ENCODE results near the gene IQCF6. TPM values are rescaled to one million over a fixed set of nuclear protein-coding genes. Genes with fewer than 3 reads are reported as not detected.

The IQCF6 gene
- total and polyA plus RNA-seq, 7 experiments from 2014 or later, result not detected

GRCh38 chr3:51815614-51816013, 36.6 kb upstream of the IQCF6 start:
- intact Hi-C loops (cut with micrococcal nuclease), result no loop called here
- Histone ChIP-seq H3K27me3 (ENCODE audit: control insufficient read depth in 2 of 2, insufficient read depth in 2 of 2, low read length in 2 of 2) (no peaks in the 10 kb centered on the region), H3K9me3 (ENCODE audit: control insufficient read depth in 2 of 3, low read length in 3 of 3) (no peaks in the 10 kb centered on the region), H3K27ac (ENCODE audit: low read depth, low read length) (no peak overlapping the region), H3K36me3 (ENCODE audit: control insufficient read depth in 2 of 3, insufficient read depth in 3 of 3, low read length in 3 of 3) (no peaks in the 10 kb centered on the region), H3K4me1 (ENCODE audit: control insufficient read depth in 2 of 2, insufficient read depth in 2 of 2, low read length in 2 of 2) (no peaks in the 10 kb centered on the region), H3K4me3 (ENCODE audit: low read length) (no peak overlapping the region)
- H3K4me3 Mint-ChIP-seq, result peak overlapping the region in 1 of 10 donors; percentile 16
- POLR2A ChIA-PET, result no interaction called here
- peaks cover 13 to 36% (median 26%) of the 10 kb centered on the region in 5 donors for H3K27me3 Mint-ChIP-seq
- peaks cover 0 to 4% (median 0%) of the 10 kb centered on the region in 7 donors for H3K4me1 Mint-ChIP-seq
- no peak for DNase-seq
- no peak overlapping the region for H3K27ac Mint-ChIP-seq
- CTCF ChIA-PET, result no interaction called here
- peaks cover 0 to 8% (median 0%) of the 10 kb centered on the region in 11 donors for H3K9me3 Mint-ChIP-seq
- no peak for ATAC-seq
- no peaks in the 10 kb centered on the region for H3K36me3 Mint-ChIP-seq

- peak overlapping the region in 1 of 9 donors; percentile 13 for H3K27ac Mint-ChIP-seq
- H3K36me3 ChIP-seq (ENCODE audit: control insufficient read depth in 2 of 3, insufficient read depth in 3 of 3, low read length in 3 of 3), result no peaks in the 10 kb centered on the region
- H3K4me3 Mint-ChIP-seq, result no peak overlapping the region
- no peaks in the 10 kb centered on the region for H3K27me3 ChIP-seq (ENCODE audit: control insufficient read depth in 2 of 2, insufficient read depth in 2 of 2, low read length in 2 of 2)
- DNase-seq (no peak), ATAC-seq (no peak)
- CTCF ChIA-PET, result no interaction called here
- H3K36me3 Mint-ChIP-seq, result no peaks in the 10 kb centered on the region
- no peak overlapping the region for H3K27ac ChIP-seq (ENCODE audit: low read depth, low read length)
- POLR2A ChIA-PET, result no interaction called here
- no peaks in the 10 kb centered on the region for H3K4me1 ChIP-seq (ENCODE audit: control insufficient read depth in 2 of 2, insufficient read depth in 2 of 2, low read length in 2 of 2)
- intact Hi-C loops (cut with micrococcal nuclease), result no loop called here
- H3K4me3 ChIP-seq (ENCODE audit: low read length), result no peak overlapping the region
- H3K27me3 Mint-ChIP-seq, result peaks cover 13 to 29% (median 21%) of the 10 kb centered on the region in 5 donors
- peaks cover 0 to 4% (median 0%) of the 10 kb centered on the region in 7 donors for H3K4me1 Mint-ChIP-seq
- peaks cover 0 to 10% (median 0%) of the 10 kb centered on the region in 11 donors for H3K9me3 Mint-ChIP-seq
- no peaks in the 10 kb centered on the region for H3K9me3 ChIP-seq (ENCODE audit: control insufficient read depth in 2 of 3, low read length in 3 of 3)
These were observed 35.0 kb upstream of the IQCF6 start for GRCh38 chr3:51814034-51814433.

- POLR2A ChIA-PET, result no interaction called here
- ATAC-seq (no peak), DNase-seq (no peak)
- Histone ChIP-seq H3K4me1 (ENCODE audit: control insufficient read depth in 2 of 2, insufficient read depth in 2 of 2, low read length in 2 of 2) (no peaks in the 10 kb centered on the region), H3K36me3 (ENCODE audit: control insufficient read depth in 2 of 3, insufficient read depth in 3 of 3, low read length in 3 of 3) (no peaks in the 10 kb centered on the region), H3K27ac (ENCODE audit: low read depth, low read length) (no peak overlapping the region), H3K9me3 (ENCODE audit: control insufficient read depth in 2 of 3, low read length in 3 of 3) (no peaks in the 10 kb centered on the region), H3K4me3 (ENCODE audit: low read length) (no peak overlapping the region), H3K27me3 (ENCODE audit: control insufficient read depth in 2 of 2, insufficient read depth in 2 of 2, low read length in 2 of 2) (no peaks in the 10 kb centered on the region)
- peaks cover 0 to 4% (median 0%) of the 10 kb centered on the region in 7 donors for H3K4me1 Mint-ChIP-seq
- H3K9me3 Mint-ChIP-seq, result peaks cover 0 to 10% (median 0%) of the 10 kb centered on the region in 11 donors
- H3K27me3 Mint-ChIP-seq, result peaks cover 13 to 28% (median 20%) of the 10 kb centered on the region in 5 donors
- H3K4me3 Mint-ChIP-seq, result no peak overlapping the region
- CTCF ChIA-PET, result no interaction called here
- no peaks in the 10 kb centered on the region for H3K36me3 Mint-ChIP-seq
- H3K27ac Mint-ChIP-seq, result no peak overlapping the region
- intact Hi-C loops (cut with micrococcal nuclease), result no loop called here
These were observed 34.5 kb upstream of the IQCF6 start for GRCh38 chr3:51813539-51813938.

GRCh38 chr3:51808934-51809333, 29.9 kb upstream of the IQCF6 start:
- no peak overlapping the region for H3K4me3 Mint-ChIP-seq
- peaks cover 0 to 8% (median 0%) of the 10 kb centered on the region in 5 donors for H3K36me3 Mint-ChIP-seq
- peaks cover 0 to 8% (median 1%) of the 10 kb centered on the region in 11 donors for H3K9me3 Mint-ChIP-seq
- Histone ChIP-seq H3K9me3 (ENCODE audit: control insufficient read depth in 2 of 3, low read length in 3 of 3) (no peaks in the 10 kb centered on the region), H3K4me1 (ENCODE audit: control insufficient read depth in 2 of 2, insufficient read depth in 2 of 2, low read length in 2 of 2) (no peaks in the 10 kb centered on the region), H3K4me3 (ENCODE audit: low read length) (no peak overlapping the region), H3K36me3 (ENCODE audit: control insufficient read depth in 2 of 3, insufficient read depth in 3 of 3, low read length in 3 of 3) (no peaks in the 10 kb centered on the region), H3K27ac (ENCODE audit: low read depth, low read length) (no peak overlapping the region), H3K27me3 (ENCODE audit: control insufficient read depth in 2 of 2, insufficient read depth in 2 of 2, low read length in 2 of 2) (no peaks in the 10 kb centered on the region)
- DNase-seq, result no peak
- peaks cover 0 to 12% (median 0%) of the 10 kb centered on the region in 5 donors for H3K27me3 Mint-ChIP-seq
- intact Hi-C loops (cut with micrococcal nuclease), result no loop called here
- CTCF ChIA-PET, result no interaction called here
- no peak overlapping the region for H3K27ac Mint-ChIP-seq
- peaks cover 0 to 10% (median 0%) of the 10 kb centered on the region in 7 donors for H3K4me1 Mint-ChIP-seq
- POLR2A ChIA-PET, result no interaction called here
- ATAC-seq, result no peak

- Histone ChIP-seq H3K36me3 (ENCODE audit: control insufficient read depth in 2 of 3, insufficient read depth in 3 of 3, low read length in 3 of 3) (no peaks in the 10 kb centered on the region), H3K9me3 (ENCODE audit: control insufficient read depth in 2 of 3, low read length in 3 of 3) (no peaks in the 10 kb centered on the region), H3K27me3 (ENCODE audit: control insufficient read depth in 2 of 2, insufficient read depth in 2 of 2, low read length in 2 of 2) (no peaks in the 10 kb centered on the region), H3K4me1 (ENCODE audit: control insufficient read depth in 2 of 2, insufficient read depth in 2 of 2, low read length in 2 of 2) (no peaks in the 10 kb centered on the region), H3K27ac (ENCODE audit: low read depth, low read length) (no peak overlapping the region), H3K4me3 (ENCODE audit: low read length) (no peak overlapping the region)
- intact Hi-C loops (cut with micrococcal nuclease), result no loop called here
- H3K4me1 Mint-ChIP-seq, result peaks cover 4 to 39% (median 13%) of the 10 kb centered on the region in 7 donors
- peaks cover 3 to 10% (median 5%) of the 10 kb centered on the region in 5 donors for H3K27me3 Mint-ChIP-seq
- ATAC-seq (no peak), DNase-seq (no peak)
- no peak overlapping the region for H3K27ac Mint-ChIP-seq
- ChIA-PET CTCF (interaction anchor here (0.6 to 1.6 kb wide), 5 partner anchors 17 to 413 kb away, joined by 3 to 11 read pairs (median 3); partner anchors contain the start of gene DCAF1), POLR2A (no interaction called here)
- peaks cover 0 to 4% (median 0%) of the 10 kb centered on the region in 5 donors for H3K36me3 Mint-ChIP-seq
- H3K4me3 Mint-ChIP-seq, result no peak overlapping the region
- peaks cover 0 to 2% (median 0%) of the 10 kb centered on the region in 11 donors for H3K9me3 Mint-ChIP-seq
These were observed 23.2 kb upstream of the IQCF6 start for GRCh38 chr3:51802106-51802703.

- no peaks in the 10 kb centered on the region for H3K9me3 Mint-ChIP-seq
- peaks cover 5 to 12% (median 9%) of the 10 kb centered on the region in 5 donors for H3K27me3 Mint-ChIP-seq
- H3K4me1 Mint-ChIP-seq, result peaks cover 4 to 50% (median 13%) of the 10 kb centered on the region in 7 donors
- no peak for DNase-seq
- Histone ChIP-seq H3K4me1 (ENCODE audit: control insufficient read depth in 2 of 2, insufficient read depth in 2 of 2, low read length in 2 of 2) (no peaks in the 10 kb centered on the region), H3K9me3 (ENCODE audit: control insufficient read depth in 2 of 3, low read length in 3 of 3) (no peaks in the 10 kb centered on the region), H3K36me3 (ENCODE audit: control insufficient read depth in 2 of 3, insufficient read depth in 3 of 3, low read length in 3 of 3) (no peaks in the 10 kb centered on the region), H3K4me3 (ENCODE audit: low read length) (no peak overlapping the region), H3K27ac (ENCODE audit: low read depth, low read length) (no peak overlapping the region), H3K27me3 (ENCODE audit: control insufficient read depth in 2 of 2, insufficient read depth in 2 of 2, low read length in 2 of 2) (no peaks in the 10 kb centered on the region)
- intact Hi-C loops (cut with micrococcal nuclease), result loop anchor here (1.0 kb wide), 6 partner anchors 81 to 409 kb away; partner anchors contain the start of gene RBM15B (in 1 of the 2)
- H3K4me3 Mint-ChIP-seq, result no peak overlapping the region
- ChIA-PET CTCF (interaction anchor here (1.0 to 4.2 kb wide), 3 partner anchors 161 to 1186 kb away, joined by 3 to 49 read pairs (median 4); partner anchors contain the start of gene DCAF1), POLR2A (no interaction called here)
- H3K36me3 Mint-ChIP-seq, result peaks cover 0 to 2% (median 0%) of the 10 kb centered on the region in 5 donors
- no peak for ATAC-seq
- no peak overlapping the region for H3K27ac Mint-ChIP-seq
These were observed 21.7 kb upstream of the IQCF6 start for GRCh38 chr3:51800750-51801125.
